22Rv1 (cell line): ENCODE results near the gene FAT2.

Source experiments
- CTCF ChIP-seq: fragments of 450-650 bp; IDR thresholded peaks from 2 replicates; pipeline ENCODE4 v1.5.1; 2017; ENCODE audit warnings: mild to moderate bottlenecking
- ZFX ChIP-seq: fragments of 450-650 bp; IDR thresholded peaks from 2 replicates; pipeline ENCODE4 v1.6.1; 2017; ENCODE audit warnings: antibody characterized with exemption, borderline replicate concordance

GRCh38 chr5:151551985-151552384 lies 39.1 kb downstream of the FAT2 start:
- TF ChIP-seq CTCF (no peak), ZFX (no peak)
